D341Med (cell line): Measurements from ENCODE around the gene BMP8A.
"Not testable (repeated sequence)": the region's sequence is repeated elsewhere in the genome, so short reads cannot be mapped to it uniquely, and the experiment has no call there.

Experiments used
- DNase-seq: peaks from one replicate; pipeline ENCODE4 v3.0.0; 2012; ENCODE audit warnings: low spot score

The BMP8A gene

DNA sequence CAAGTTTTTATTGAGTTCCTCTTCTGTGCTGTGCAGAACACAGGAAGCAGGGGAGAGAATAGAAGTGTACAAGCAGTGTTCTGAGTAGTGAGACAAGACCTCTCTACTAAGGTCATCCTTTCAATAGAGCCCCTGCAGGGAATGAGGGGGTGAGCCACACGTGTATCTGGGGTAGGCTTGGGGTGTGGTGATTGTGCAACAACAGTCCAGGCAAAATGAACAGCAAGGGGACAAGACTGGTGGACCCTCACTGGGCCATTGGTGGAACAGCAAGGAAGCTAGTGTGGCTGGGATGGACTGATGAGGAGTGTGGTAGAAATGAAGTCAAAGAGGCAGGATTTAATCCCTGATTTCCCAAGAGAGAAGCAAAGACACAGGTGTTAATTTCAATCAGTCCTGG lies 8.2 kb upstream of the BMP8A start:
- DNase-seq = no peak

DNA sequence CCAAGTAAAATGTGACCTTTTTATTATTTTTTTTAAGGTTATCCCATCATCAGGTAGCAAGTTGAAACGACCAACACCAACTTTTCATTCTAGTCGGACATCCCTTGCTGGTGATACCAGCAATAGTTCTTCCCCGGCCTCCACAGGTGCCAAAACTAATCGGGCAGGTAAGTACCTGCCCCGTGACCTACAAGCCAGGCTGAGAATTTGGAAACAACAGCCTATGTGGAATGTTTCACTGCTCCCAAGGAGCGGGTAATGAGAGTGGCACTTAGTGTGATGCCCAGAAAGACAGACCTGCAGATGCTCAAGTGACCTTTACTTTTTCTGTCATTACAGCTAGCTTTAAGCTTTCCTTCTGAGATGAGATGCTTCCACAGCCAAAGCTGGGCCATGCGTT lies 6.9 kb upstream of the BMP8A start:
- no peak for DNase-seq

DNA sequence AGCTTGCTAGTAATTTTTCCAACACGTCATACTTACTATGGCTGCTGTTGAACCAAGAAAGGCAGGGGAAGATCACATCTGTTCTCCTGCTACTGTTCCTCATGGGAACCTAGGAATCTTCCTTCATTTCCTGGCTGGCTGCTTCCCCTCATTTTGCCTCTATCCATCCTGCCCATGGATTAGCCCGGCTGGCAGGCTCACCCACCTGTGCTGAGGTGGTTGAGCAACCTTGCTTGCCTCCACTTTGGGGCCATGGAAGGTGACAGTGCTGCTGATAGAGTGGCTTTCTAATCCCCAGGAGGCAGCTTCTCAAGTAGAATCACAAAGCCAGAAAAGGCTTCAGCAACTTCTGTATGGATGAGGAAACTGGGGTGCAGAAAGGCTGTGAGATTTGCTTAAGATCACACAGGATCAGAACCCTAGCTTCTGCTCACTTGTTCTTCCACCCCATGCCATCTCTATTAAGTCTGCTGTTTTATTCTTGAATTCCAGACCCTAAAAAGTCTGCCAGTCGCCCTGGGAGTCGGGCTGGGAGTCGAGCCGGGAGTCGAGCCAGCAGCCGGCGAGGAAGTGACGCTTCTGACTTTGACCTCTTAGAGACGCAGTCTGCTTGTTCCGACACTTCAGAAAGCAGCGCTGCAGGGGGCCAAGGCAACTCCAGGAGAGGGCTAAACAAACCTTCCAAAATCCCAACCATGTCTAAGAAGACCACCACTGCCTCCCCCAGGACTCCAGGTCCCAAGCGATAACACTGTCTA lies 6.2 kb upstream of the BMP8A start:
- no peak for DNase-seq

DNA sequence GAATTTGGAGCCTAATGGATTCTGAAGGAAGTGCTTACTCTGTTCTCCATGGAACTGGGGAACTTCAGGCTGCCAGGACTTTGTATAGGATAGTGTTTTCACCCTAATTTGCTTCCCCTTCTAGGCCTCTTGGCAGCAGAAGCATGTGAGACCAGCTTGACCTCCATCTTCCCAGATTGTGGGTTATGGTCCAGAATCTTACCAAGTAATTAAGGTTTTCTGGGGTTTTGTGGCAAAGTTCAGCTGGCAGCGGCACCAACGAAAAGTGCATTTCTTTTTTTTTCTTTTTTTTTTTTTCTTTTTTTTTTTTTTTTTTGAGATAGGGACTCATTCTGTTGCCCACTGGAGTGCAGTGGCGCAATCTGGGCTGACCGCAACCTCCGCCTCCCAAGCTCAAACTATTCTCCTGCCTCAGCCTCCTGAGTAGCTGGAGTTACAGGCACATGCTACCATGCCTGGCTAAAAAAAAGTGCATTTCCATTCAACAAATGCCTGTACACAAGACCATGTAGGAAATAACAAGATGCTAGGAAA lies 3.4 kb upstream of the BMP8A start:
- no peak for DNase-seq

DNA sequence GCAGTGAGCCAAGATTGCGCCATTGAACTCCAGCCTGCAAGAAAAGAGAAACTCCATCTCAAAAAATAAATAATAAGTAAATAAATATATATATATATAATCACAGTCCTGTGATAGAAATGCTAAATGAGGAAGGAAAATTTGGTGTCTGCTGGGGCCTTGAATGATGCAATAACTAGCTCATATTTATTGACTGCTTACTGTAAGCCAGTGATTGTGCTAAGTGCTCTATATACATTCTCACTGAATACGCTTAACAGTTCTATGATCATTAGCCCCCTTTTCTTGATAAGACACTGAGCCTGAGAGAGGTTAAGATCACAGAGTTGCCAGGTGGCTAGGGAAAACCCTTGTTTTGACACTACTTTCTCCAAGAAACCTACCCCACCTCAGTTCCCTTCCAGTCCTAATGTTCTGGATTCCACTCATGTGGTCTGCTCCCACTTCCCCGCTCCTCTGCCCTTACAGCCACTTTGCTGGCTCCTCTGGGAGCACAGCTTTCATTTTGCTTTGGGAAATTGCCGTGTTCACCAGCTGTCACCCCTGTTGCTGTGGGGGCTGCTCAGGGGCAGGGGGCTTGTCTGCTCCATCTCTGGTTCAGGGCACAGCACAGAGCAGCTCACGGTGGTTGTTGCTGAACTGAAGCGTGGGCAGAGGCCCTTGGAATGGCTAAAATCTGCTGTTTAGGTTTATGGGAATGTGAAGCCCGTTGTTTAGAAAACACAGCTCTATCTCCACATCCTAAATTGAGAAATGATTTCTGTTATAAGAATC lies 2.5 kb upstream of the BMP8A start:
- no peak for DNase-seq

DNA sequence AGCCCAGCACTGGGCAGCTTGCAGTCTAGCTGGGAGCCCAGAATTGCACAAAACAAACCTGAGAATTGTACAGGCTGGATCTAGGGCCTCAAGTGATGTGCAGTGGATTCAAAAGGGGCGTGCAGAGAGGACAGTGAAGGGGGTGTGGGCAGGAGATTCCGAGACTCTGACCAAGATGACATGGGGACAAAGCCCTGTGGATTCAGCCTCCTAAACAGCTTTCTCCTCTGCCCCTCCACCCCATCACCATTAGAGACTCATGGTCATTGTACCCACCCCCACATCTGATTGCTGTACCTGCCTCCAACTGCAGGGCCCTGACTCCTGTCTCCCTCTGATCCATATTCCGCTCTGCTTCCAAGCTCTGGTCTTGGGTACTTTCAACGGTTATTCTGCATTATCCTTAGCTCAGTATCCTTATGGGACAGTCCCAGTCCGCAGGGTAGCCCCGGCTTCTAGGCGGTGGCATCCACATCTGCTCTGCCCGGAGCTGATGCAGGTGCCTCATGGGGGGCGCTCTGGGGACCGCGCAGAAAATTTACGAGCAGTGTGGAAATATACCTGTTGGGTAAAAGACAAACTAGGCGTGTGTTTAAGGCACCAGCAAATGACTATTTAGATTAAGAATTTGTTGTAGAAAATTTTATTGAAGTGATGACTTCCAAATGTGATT lies 1.7 kb upstream of the BMP8A start:
- DNase-seq = no peak

DNA sequence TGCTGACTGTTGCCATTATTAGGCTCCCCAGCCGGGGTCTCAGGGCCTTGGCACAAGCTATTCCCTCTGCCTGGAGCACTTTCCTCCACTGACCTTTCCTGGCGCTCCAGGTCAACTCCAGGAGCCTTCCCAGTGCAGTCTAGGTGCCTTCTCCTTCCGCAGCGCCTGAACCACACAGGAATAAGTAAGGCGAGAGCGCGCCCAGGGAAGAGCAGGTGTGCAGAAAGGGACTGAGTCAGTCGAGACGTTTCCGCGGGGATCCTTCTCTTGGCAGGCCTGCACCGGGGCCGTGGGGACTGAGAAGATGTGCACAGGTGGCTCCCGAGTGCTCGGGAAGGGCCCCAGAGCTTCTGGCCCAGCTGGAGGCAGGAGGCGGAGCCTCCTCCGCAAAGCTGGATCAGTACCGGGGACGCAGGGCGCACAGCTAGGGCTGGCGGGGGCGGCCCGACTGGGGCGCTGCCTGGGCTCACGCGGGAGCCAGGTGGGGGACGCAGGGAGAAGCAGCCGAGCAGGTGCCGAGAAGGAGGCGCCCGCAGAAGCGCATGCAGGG lies 765 bp upstream of the BMP8A start:
- DNase-seq = no peak

DNA sequence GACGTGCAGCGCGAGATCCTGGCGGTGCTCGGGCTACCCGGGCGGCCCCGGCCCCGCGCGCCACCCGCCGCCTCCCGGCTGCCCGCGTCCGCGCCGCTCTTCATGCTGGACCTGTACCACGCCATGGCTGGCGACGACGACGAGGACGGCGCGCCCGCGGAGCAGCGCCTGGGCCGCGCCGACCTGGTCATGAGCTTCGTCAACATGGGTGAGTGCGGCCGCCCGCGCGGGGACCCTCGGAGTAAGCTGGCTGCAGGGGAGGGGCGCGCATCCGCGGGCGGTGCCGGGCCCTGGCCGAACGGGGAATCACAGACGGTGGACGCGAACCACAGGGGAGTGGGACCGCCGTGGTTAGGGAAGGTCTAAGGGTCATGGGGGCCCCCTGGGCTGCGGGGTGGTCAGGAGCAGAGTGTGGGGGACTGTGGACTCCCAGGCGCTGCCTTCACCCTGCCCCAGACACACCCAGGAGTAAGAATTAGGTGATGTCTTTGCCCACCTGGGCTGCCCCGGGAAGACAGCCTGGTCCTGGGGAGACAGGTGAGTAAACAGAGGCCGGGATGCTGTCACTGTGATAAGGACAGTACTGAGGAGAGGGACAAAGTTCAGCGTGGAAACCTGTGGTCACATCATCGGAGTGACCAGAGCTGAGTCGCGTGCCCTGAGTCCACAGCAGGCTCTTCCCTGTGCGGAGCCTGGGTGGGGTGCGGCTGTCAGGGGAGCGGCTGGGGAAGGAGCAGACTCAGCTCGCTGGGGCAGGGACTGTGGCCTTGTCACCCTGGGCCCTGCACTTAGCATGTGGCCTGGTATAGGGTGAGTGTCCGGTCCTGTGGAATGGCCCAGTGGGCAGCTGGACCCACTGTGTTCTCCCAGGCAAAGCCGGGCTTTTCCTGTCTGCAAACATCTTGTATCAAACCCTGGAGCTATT lies 944 bp downstream of the BMP8A start:
- DNase-seq = not testable (repeated sequence)

DNA sequence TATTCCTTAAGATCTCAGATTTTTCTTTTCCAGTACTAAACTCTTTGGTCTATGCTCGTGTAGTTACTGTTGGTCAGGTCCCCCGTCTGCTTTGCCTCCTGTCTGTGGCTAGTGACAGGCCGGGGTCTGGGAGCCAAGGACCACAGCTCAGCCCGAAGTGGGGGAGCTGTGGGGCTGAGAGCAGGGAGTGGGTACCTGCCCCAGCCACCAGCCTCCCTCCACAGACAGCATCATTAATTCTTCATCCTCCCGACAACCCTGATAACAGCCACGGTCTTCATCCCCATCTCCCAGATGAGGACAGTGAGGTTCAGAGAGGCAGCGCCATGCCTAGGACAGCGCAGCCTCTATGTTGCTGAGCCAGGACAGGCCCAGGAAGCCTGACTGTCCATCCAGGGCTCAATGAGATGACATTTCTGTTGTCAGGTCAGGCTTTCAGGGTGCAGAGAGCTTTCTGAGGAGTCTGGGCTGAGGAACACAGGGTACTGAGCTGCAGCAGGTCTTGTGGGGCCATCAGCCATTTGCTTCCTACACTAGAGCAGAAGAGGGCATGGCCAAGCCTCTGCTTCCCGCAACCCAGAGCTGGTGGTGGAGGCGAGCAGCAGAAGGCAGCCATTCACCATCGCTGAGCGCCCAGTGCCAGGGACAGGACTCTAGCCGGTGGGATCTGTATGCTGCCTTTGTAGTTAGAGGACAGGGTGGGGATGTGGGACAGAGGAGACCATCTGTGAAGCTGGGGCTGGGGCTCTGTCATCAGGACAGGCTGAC lies 1.8 kb downstream of the BMP8A start:
- not testable (repeated sequence) for DNase-seq

DNA sequence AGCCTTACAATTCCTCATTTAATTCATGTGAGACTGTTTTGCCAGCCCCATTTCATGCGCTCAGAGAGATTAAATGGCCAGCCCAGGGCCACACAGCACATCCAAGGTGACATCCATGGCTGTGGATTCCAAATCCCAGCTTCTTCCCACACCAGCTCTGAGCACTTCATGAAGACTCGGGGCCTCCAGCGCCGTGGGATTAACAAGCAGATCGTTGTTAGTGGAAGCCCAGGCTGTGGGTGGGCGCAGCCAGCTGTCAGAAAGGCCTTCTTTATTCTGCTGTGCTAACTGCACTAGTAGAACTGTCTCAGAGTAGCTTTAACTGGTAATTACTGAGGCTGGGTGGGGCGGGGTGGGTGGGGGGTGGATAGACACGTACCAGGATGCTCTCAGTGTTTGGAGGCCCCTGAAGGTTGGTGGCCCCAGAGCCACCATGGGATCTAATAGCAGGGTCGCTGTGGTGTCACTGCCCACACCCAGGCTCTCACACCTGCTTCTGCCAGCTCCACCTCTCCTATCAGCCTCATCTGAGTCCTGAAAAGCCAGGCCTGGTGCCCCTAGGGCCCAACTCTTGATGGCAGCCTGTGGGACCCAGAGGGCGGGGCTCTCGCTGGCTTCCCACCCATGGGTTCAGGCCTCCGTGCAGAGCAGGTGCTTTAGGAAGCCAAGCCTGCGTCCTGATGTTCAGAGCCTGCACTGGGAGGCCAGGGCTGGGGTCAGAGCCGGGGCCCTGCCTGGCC lies 3.4 kb downstream of the BMP8A start:
- DNase-seq = no peak

DNA sequence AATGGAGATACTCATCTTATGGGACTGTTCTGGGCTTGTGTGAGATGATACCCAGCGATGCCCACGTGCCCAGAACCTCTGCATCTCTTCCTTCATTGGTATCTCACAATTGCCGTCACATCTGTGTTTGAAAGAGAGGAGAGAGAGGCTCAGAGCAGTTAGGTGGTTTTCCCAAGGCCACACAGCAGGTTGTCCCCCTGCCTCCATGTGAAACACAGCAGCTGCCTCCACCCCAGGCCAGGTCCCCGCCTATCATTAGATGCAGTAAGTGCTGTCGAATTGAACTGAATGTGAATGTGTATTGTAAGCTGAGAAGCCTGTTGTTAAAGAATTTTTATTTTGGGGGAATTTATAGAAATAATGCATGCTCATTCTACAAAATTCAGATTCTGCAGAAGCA lies 5.1 kb downstream of the BMP8A start:
- DNase-seq = not testable (repeated sequence)

DNA sequence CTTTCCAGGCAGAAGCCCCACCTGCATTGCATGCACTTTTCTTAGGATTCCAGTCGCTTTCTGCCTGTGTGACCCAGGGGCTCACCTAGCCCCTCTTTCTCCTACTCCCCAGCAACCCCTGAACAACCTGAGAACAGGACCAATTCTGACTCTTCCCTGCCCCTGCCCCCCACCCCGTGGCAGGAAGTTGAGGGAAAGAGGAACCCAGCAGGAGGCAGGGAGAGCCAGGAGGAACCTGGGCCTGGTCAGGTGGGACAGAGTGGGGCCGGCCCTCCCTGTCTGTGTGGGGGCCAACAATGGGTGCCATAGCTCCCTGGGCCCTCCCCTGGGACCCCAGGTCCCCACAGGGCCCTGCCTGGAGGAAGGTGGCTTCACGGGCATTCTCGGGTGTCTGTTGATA lies 6.1 kb downstream of the BMP8A start:
- no peak for DNase-seq

DNA sequence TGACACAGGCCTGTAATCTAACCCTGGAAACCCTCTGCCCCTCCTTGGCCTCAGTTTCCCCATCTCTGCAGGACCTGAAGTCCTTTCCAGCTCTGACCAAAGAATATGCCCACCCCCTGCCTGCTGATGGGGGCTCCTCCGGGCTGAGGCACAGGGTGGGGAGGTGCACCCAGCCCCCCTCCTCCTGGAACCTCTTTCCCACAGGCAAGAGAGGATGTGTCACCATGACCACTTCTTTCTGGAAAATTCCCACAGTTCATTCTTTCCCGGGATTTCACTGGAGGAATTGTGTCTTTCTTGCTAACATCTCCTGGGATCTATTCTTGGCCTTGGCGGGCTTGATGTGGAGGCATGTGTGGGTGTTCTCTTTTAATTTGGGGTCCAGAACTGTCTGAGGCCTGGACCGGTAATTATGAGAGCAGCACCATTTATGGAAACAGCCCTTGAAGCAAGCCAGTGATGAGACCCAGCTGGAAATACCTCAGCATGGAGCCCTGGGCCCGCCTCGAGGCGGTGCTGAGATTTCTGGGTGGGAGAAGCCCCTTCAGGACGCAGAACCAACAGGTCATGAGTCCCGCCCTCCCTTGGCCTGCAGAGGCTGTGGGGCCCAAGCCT lies 6.8 kb downstream of the BMP8A start:
- not testable (repeated sequence) for DNase-seq

DNA sequence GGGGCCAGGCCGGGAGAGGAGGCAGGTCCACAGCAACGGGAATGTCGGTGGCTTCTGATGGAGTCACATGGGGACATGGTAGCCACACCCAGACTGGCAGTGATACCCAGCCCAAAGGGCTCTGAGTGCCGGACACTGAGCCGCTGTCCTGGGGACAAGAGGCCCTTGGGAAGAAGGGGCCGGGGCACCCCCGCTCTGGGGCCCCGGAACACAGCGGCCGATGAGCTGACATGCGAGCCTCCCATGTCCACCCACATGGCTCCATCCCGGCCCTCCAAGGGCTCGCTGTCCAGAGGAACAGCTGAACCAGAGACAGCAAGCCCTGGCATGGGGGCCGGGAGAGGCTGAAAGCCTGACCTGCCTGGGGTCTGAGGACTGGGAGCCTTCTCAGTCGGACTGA lies 7.4 kb downstream of the BMP8A start:
- DNase-seq = not testable (repeated sequence)

DNA sequence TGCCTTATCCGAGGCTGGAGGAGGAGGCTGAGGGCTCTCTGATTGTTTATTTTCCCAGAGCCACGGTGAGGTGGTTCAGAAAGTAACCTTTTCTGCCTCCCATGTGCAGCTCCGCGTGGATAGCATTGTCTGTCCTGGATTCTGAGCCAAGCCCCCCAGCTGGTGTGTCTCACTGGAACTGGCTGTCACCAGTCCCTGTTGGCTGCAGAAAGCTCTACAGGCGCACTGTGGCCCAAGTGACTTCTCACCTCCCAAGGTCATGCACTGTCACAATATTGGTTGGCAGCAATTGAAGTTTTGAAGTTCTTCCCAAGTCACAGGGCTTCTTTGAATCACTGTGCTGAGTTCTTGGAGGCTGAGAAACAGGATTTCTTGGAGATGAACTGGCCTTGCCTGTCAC lies 8.2 kb downstream of the BMP8A start:
- no peak for DNase-seq

DNA sequence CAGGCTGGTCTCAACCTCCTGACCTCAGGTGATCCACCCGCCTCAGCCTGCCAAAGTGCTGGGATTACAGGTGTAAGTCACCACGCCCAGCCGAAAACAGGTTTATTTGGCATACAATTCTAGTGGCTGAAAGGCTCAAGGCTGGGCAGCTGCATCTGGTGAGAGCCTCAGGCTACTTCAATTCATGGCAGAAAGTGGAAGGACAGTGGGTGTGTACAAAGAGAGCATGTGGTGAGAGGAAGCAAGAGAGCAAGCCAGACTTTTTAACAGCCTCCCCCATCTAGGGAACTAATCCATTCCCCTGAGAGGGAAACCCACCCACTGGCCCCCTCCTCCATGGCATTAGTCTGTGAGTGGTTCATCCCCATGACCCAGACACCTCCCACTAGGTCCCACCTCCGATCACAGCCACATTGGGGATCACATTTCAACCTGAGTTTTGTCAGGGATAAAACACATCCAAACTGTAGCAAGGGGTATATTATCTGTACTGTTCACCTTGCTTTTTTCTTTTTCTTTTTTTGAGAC lies 9.5 kb downstream of the BMP8A start:
- DNase-seq = no peak

DNA sequence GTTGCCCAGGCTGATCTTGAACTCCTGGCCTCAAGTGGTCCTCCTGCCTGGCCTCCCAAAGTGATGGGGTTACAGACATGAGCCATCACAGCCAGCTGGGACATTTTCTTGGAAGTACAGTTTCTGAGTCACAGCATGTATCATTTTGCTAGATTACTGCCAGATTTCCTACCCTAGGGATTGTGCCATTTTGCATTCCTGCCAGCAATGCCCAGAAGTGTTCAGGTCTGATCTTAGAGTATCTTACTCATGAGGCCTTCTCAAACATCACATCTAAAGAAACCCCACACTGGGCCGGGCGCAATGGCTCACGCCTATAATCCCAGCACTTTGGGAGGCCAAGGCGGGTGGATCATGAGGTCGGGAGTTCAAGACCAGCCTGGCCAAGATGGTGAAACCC lies 10.2 kb downstream of the BMP8A start:
- DNase-seq = no peak

DNA sequence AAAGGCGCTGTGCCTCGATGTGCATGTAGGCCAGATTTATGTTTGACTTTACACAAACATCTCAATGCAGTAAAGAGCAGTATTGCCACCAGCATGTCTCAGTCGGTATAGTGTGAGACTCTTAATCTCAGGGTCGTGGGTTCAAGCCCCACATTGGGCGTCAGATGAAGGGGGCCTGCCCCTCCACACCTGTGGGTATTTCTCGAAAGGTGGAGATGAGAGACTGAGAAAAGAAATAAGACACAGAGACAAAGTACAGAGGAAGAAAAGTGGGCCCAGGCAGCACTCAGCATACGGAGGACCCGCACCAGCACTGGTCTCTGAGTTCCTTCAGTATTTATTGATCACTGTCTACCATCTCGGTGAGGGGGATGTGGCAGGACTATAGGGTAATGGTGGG lies 13.0 kb downstream of the BMP8A start:
- DNase-seq = not testable (repeated sequence)

DNA sequence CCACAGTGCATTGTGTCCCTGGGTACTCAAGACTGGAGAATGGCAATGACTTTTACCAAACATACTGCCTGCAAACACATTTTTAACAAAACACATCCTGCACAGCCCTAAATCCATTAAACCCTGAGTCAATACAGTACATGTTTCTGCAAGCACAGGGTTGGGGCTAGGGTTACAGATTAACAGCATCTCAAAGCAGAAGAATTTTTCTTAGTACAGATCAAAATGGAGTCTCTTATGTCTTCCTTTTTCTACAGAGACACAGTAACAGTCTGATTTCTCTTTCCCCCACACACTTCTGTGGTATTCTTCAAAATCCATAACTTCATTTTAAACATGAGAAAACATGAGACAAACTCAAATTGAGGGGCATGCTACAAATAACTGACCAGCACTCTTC lies 13.9 kb downstream of the BMP8A start:
- no peak for DNase-seq
